ENCODE results near the gene SMIM38. TPM values are rescaled to one million over a fixed set of nuclear protein-coding genes. Genes with fewer than 3 reads are reported as not detected.

Gene SMIM38
- total RNA-seq, 1 experiment from 2014 or later: 0.54 TPM

DNA sequence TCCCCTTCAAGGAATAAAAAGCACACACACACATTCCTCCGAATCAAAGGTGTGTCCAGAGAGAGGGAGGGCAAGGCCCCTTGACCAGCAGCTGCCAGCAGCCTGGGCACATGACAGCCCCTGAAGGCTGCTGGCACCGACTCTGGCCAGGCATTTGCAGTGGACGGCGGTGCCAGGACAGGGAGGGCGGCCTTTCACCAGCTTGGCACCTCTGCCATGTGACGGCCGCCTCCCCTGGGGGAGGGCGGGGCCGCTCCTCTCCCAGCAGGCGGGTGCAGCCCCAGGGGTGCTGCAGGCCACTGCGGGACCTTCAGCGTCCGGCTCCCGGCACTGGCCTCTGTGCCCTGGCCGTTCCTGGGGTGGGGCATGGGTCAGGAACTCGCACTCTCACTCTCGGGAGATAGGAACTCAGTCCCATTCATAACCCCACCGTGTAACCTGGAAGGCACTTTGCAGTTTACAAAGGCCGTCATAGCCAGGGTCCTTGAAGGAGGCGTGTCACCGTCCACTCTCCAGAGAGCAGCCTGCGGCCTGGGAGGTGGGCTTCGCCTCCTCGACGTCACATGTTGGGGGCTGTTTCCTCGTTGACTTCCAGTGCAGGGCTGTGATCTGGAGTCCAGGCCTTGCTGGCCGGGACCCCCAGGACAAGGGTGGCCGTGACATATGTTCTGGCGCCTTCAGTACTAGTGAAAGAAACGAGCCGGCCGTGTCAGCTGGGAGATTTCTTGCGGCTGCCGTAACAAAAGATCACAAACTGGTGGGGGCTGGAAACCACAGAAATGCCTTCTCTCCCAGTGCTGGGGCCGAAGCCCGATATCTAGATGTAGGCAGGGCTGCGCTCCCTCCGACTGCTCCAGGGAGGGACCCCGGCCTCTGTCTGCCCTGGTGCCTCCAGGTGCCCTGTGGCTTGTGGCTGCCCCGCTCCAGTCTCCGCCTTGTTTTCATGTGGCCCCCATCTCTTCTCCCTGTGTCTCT is 39.9 kb upstream of the SMIM38 start (continued):
- TF ChIP-seq JUND (IDR thresholded peaks at IDR 0.05) (no peak), POLR2A (IDR thresholded peaks at IDR 0.05; ENCODE audit: borderline replicate concordance, extremely low read depth, insufficient read depth, insufficient read length) (no peak), SRF (IDR thresholded peaks at IDR 0.05; ENCODE audit: low read depth) (no peak), FOSL1 (IDR thresholded peaks at IDR 0.05; ENCODE audit: low read depth) (no peak), SIN3A (IDR thresholded peaks at IDR 0.05; ENCODE audit: low read depth) (no peak), EZH2phosphoT487 (IDR thresholded peaks at IDR 0.05; ENCODE audit: borderline replicate concordance) (no peak)
- TF ChIP-seq, protein P1, sequence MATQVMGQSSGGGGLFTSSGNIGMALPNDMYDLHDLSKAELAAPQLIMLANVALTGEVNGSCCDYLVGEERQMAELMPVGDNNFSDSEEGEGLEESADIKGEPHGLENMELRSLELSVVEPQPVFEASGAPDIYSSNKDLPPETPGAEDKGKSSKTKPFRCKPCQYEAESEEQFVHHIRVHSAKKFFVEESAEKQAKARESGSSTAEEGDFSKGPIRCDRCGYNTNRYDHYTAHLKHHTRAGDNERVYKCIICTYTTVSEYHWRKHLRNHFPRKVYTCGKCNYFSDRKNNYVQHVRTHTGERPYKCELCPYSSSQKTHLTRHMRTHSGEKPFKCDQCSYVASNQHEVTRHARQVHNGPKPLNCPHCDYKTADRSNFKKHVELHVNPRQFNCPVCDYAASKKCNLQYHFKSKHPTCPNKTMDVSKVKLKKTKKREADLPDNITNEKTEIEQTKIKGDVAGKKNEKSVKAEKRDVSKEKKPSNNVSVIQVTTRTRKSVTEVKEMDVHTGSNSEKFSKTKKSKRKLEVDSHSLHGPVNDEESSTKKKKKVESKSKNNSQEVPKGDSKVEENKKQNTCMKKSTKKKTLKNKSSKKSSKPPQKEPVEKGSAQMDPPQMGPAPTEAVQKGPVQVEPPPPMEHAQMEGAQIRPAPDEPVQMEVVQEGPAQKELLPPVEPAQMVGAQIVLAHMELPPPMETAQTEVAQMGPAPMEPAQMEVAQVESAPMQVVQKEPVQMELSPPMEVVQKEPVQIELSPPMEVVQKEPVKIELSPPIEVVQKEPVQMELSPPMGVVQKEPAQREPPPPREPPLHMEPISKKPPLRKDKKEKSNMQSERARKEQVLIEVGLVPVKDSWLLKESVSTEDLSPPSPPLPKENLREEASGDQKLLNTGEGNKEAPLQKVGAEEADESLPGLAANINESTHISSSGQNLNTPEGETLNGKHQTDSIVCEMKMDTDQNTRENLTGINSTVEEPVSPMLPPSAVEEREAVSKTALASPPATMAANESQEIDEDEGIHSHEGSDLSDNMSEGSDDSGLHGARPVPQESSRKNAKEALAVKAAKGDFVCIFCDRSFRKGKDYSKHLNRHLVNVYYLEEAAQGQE (IDR thresholded peaks at IDR 0.05; ENCODE audit: low read depth): no peak

DNA sequence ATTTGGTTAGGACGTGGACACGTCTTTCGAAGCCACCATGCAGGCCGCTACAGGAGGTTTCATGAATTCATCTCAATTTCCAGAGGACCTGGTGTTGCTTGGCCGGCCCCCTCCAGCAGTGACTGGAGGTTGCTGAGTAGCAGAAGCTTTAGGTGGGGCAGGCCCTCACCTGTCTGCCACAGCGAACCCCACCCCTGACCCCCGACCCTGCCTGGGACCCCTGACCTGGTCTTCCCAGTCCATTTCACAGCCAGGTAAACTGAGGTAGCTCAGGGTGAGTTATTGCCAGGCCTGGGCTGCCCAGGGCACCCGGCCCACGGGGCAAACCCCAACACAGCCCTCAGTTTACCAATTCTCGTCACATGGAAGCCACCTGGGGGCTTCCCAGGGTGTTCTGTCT is 39.1 kb upstream of the SMIM38 start:
- TF ChIP-seq YY1 (IDR thresholded peaks at IDR 0.05; ENCODE audit: extremely low read depth, insufficient replicate concordance, low read depth, low read length) (no peak), ELF1 (IDR thresholded peaks at IDR 0.05; ENCODE audit: borderline replicate concordance, low read depth) (no peak), TCF7L2 (IDR thresholded peaks at IDR 0.05; ENCODE audit: borderline replicate concordance, extremely low read depth, insufficient read depth, insufficient read length) (no peak), EGR1 (IDR thresholded peaks at IDR 0.05; ENCODE audit: low read depth) (no peak), SIN3A (IDR thresholded peaks at IDR 0.05; ENCODE audit: low read depth) (no peak)
- TF ChIP-seq, protein P1 (IDR thresholded peaks at IDR 0.05; ENCODE audit: low read depth): no peak
- TF ChIP-seq, protein P2, sequence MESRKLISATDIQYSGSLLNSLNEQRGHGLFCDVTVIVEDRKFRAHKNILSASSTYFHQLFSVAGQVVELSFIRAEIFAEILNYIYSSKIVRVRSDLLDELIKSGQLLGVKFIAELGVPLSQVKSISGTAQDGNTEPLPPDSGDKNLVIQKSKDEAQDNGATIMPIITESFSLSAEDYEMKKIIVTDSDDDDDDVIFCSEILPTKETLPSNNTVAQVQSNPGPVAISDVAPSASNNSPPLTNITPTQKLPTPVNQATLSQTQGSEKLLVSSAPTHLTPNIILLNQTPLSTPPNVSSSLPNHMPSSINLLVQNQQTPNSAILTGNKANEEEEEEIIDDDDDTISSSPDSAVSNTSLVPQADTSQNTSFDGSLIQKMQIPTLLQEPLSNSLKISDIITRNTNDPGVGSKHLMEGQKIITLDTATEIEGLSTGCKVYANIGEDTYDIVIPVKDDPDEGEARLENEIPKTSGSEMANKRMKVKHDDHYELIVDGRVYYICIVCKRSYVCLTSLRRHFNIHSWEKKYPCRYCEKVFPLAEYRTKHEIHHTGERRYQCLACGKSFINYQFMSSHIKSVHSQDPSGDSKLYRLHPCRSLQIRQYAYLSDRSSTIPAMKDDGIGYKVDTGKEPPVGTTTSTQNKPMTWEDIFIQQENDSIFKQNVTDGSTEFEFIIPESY (IDR thresholded peaks at IDR 0.05; ENCODE audit: extremely low read depth, insufficient replicate concordance, low read length): no peak
- no TSS peak for BruUV-seq (replicated peaks)

More for the DNA sequence above, 39.1 kb upstream of the SMIM38 start:
- H3K36me3 ChIP-seq (ENCODE audit: control insufficient read depth in 1 of 2, insufficient read depth in 2 of 2, low read length in 2 of 2): no peaks in the 10 kb centered on the region
- H3K79me2 ChIP-seq (ENCODE audit: insufficient read depth, low read length): no peaks in the 10 kb centered on the region
- intact Hi-C loops (cut with micrococcal nuclease): no loop called here
- H4K20me1 ChIP-seq (ENCODE audit: insufficient read depth): no peaks in the 10 kb centered on the region
- ChIA-PET POLR2A (no interaction called here), RAD21 (ENCODE audit: low non-redundant PET in 1 of 2, low total read pairs in 2 of 2, uncharacterized antibody in 2 of 2, unreplicated experiment in 2 of 2) (no interaction called here), CTCF (no interaction called here)
- no peaks in the 10 kb centered on the region; a peak in 1 of 4 replicates for H3K9me3 ChIP-seq (ENCODE audit: control insufficient read depth in 1 of 2, insufficient read depth in 1 of 2, low read depth in 1 of 2, low read length in 2 of 2)
- H3K4me1 ChIP-seq (ENCODE audit: control insufficient read depth in 1 of 2, insufficient read depth in 2 of 2, low read length in 2 of 2): peaks cover 23 to 41% of the 10 kb centered on the region in 2 experiments
- no peak overlapping the region for H3K4me3 ChIP-seq (replicated peaks in 1 of 2; ENCODE audit: low read depth in 1 of 2, low read length in 2 of 2)
- ATAC-seq (no peak), DNase-seq (ENCODE audit: low read depth, low spot score) (no peak)
- no peaks in the 10 kb centered on the region for H3K27me3 ChIP-seq (ENCODE audit: insufficient read depth, low read length)
- H3K4me2 ChIP-seq (ENCODE audit: low read length): no peak overlapping the region
- H3K9me2 ChIP-seq (ENCODE audit: insufficient read depth): no peaks in the 10 kb centered on the region
- no peak overlapping the region for H3K27ac ChIP-seq (ENCODE audit: low read depth, low read length)
- no peak overlapping the region for H3K9ac ChIP-seq (ENCODE audit: low read length)
- no peak overlapping the region for H2AFZ ChIP-seq (ENCODE audit: low read depth, low read length, poor library complexity, severe bottlenecking)
